H1 (cell line): ENCODE measurements around the gene PARD6A. TPM values are rescaled to one million over a fixed set of nuclear protein-coding genes. Genes with fewer than 3 reads are reported as not detected.

ENCODE experiments used
- CTCF ChIA-PET: fragments of 300-600 bp; sonication (Branson Sonifier 250); formaldehyde crosslinking; loops from one replicate; lab custom pipeline; 2021; ENCODE audit not compliant: partially characterized antibody; lab: Charles Lee
- POLR2A ChIA-PET: fragments of 300-600 bp; sonication (Branson Sonifier 250); formaldehyde crosslinking; loops from one replicate; lab custom pipeline; 2021; ENCODE audit warnings: inconsistent platforms; ENCODE audit not compliant: partially characterized antibody; lab: Charles Lee
- DNase-seq, 2 experiments: peaks; one replicate each; pipeline versions ENCODE4 v3.0.0 to v3.0.0-alpha.2; 2010 to 2022; ENCODE audit warnings: low spot score in 2 of 2, low read depth in 1 of 2, mixed read lengths in 1 of 2
- FAIRE-seq: peaks from 2 replicates; lab custom pipeline; 2011; peaks lifted over from hg19 to GRCh38; lab: Jason Lieb, UNC
- H2AFZ ChIP-seq: 2 replicates; pipeline ENCODE4 v1.8.1; 2012; ENCODE audit warnings: low read length, inconsistent platforms
- H2AK5ac ChIP-seq: 2 replicates; pipeline ENCODE4 v1.6.1; 2013; ENCODE audit warnings: low read depth, low read length
- H2BK120ac ChIP-seq: replicated peaks from 2 replicates; pipeline ENCODE3; 2013; ENCODE audit warnings: low read depth, low read length, inconsistent platforms
- H2BK12ac ChIP-seq: 2 replicates; pipeline ENCODE4 v1.6.1; 2013; ENCODE audit warnings: low read depth, low read length
- H2BK15ac ChIP-seq: 2 replicates; pipeline ENCODE4 v1.6.1; 2013; ENCODE audit warnings: low read length
- H2BK20ac ChIP-seq: 2 replicates; pipeline ENCODE4 v1.6.1; 2013; ENCODE audit warnings: low read length
- H2BK5ac ChIP-seq: 2 replicates; pipeline ENCODE4 v1.6.1; 2013; ENCODE audit warnings: low read depth, low read length
- H3K14ac ChIP-seq: 2 replicates; pipeline ENCODE4 v1.6.1; 2013; ENCODE audit warnings: inconsistent platforms; ENCODE audit not compliant: insufficient read length
- H3K18ac ChIP-seq: 2 replicates; pipeline ENCODE4 v1.6.1; 2013; ENCODE audit warnings: low read length; ENCODE audit errors: extremely low read depth
- H3K23ac ChIP-seq: 2 replicates; pipeline ENCODE4 v1.6.1; 2013; ENCODE audit warnings: inconsistent platforms; ENCODE audit not compliant: insufficient read length
- H3K23me2 ChIP-seq: 2 replicates; pipeline ENCODE4 v1.6.1; 2013; ENCODE audit warnings: low read depth, low read length
- H3K27ac ChIP-seq: 2 replicates; pipeline ENCODE4 v1.6.1; 2011; ENCODE audit warnings: low read depth, low read length, inconsistent platforms
- H3K27me3 ChIP-seq, 4 experiments: replicated peaks in 1 of 4; 1 replicate in 1 of 4; 2 replicates in 3 of 4; pipeline versions ENCODE4 v1.6.1 to v1.8.1; 2011 to 2013; ENCODE audit warnings: low read length in 3 of 4, mild to moderate bottlenecking in 3 of 4, inconsistent platforms in 2 of 4, mixed read lengths in 2 of 4, moderate library complexity in 1 of 4; ENCODE audit not compliant: control insufficient read depth in 3 of 4, insufficient read depth in 3 of 4; ENCODE audit errors: extremely low read depth in 1 of 4
- H3K36me3 ChIP-seq, 4 experiments: 2 replicates each; pipeline versions ENCODE4 v1.6.1 to v1.8.1; 2011 to 2013; ENCODE audit warnings: mild to moderate bottlenecking in 4 of 4, low read length in 3 of 4, moderate library complexity in 2 of 4, control low read depth in 1 of 4, inconsistent platforms in 1 of 4; ENCODE audit not compliant: insufficient read depth in 4 of 4, control insufficient read depth in 2 of 4
- H3K4ac ChIP-seq: replicated peaks from 2 replicates; pipeline ENCODE3; 2013; ENCODE audit warnings: low read length, low read depth, mixed read lengths, inconsistent platforms; ENCODE audit not compliant: insufficient read length
- H3K4me1 ChIP-seq, 4 experiments: replicated peaks in 1 of 4; 1 replicate in 1 of 4; 2 replicates in 3 of 4; pipeline versions ENCODE4 v1.6.1 to v1.8.1; 2011 to 2013; ENCODE audit warnings: low read length in 3 of 4, inconsistent platforms in 2 of 4, mixed read lengths in 1 of 4; ENCODE audit not compliant: insufficient read depth in 4 of 4, control insufficient read depth in 3 of 4
- H3K4me2 ChIP-seq, 2 experiments: 2 replicates each; pipeline versions ENCODE4 v1.6.1 to v1.8.1; 2011 to 2013; ENCODE audit warnings: low read depth in 2 of 2, low read length in 2 of 2, control low read depth in 1 of 2, inconsistent platforms in 1 of 2, mild to moderate bottlenecking in 1 of 2; ENCODE audit not compliant: insufficient read depth in 1 of 2
- H3K4me3 ChIP-seq, 4 experiments: fragments of 200-600, 300-600 bp in 1 of 4; sonication (generic), shearing (Covaris generic), sonication (Bioruptor Twin) in 1 of 4; 2 replicates each; pipeline versions ENCODE4 v1.5.1 to v1.8.1; 2011 to 2016; ENCODE audit warnings: low read length in 4 of 4, low read depth in 3 of 4, control low read depth in 2 of 4, inconsistent platforms in 2 of 4, mild to moderate bottlenecking in 2 of 4, mixed read lengths in 1 of 4, moderate library complexity in 1 of 4; ENCODE audit not compliant: insufficient read depth in 2 of 4; ENCODE audit errors: extremely low read depth in 1 of 4
- H3K56ac ChIP-seq: replicated peaks from 2 replicates; pipeline ENCODE3; 2013; ENCODE audit warnings: low read depth, mild to moderate bottlenecking, mixed read lengths, low read length, inconsistent platforms; ENCODE audit not compliant: insufficient read length
- H3K79me1 ChIP-seq: 2 replicates; pipeline ENCODE4 v1.6.1; 2013; ENCODE audit warnings: low read depth, low read length, control low read depth
- H3K79me2 ChIP-seq, 2 experiments: 2 replicates each; pipeline versions ENCODE4 v1.6.1 to v1.8.1; 2012 to 2013; ENCODE audit warnings: low read length in 2 of 2, mild to moderate bottlenecking in 2 of 2, inconsistent platforms in 1 of 2; ENCODE audit not compliant: insufficient read depth in 2 of 2, control insufficient read depth in 1 of 2
- H3K9ac ChIP-seq, 4 experiments: replicated peaks in 1 of 4; 1 replicate in 1 of 4; 2 replicates in 3 of 4; pipeline versions ENCODE4 v1.6.1 to v1.8.1; 2011 to 2013; ENCODE audit warnings: low read depth in 3 of 4, low read length in 3 of 4, control low read depth in 2 of 4, mild to moderate bottlenecking in 2 of 4, moderate library complexity in 2 of 4, inconsistent platforms in 1 of 4; ENCODE audit errors: extremely low read depth in 1 of 4
- H3K9me3 ChIP-seq, 2 experiments: 2 replicates each; pipeline versions ENCODE4 v1.6.1 to v1.8.1; 2012 to 2013; ENCODE audit warnings: mild to moderate bottlenecking in 2 of 2, moderate library complexity in 2 of 2, control low read depth in 1 of 2, inconsistent platforms in 1 of 2, low read depth in 1 of 2, low read length in 1 of 2, mixed read lengths in 1 of 2; ENCODE audit not compliant: insufficient read depth in 2 of 2
- H4K20me1 ChIP-seq, 2 experiments: replicated peaks in 1 of 2; 2 replicates each; pipeline versions ENCODE3 to v1.8.1; 2011 to 2013; ENCODE audit warnings: inconsistent platforms in 2 of 2, low read length in 2 of 2, mild to moderate bottlenecking in 1 of 2; ENCODE audit not compliant: insufficient read depth in 2 of 2, control insufficient read depth in 1 of 2
- H4K5ac ChIP-seq: 2 replicates; pipeline ENCODE4 v1.6.1; 2013; ENCODE audit warnings: low read length, low read depth, mixed read lengths, inconsistent platforms; ENCODE audit not compliant: insufficient read length
- H4K8ac ChIP-seq: 2 replicates; pipeline ENCODE4 v1.8.0; 2013; ENCODE audit warnings: mild to moderate bottlenecking, moderate library complexity, low read length, inconsistent platforms; ENCODE audit not compliant: insufficient read depth; ENCODE audit errors: extremely low read depth
- H4K91ac ChIP-seq: replicated peaks from 2 replicates; pipeline ENCODE3; 2013; ENCODE audit warnings: low read length, mixed read lengths, inconsistent platforms; ENCODE audit not compliant: insufficient read length
- CEBPB ChIP-seq: IDR thresholded peaks from 2 replicates; pipeline ENCODE4 v1.6.1; 2012; ENCODE audit warnings: low read depth, low read length
- KDM4A ChIP-seq: IDR thresholded peaks from one replicate; pipeline ENCODE4 v1.7.1; 2012; ENCODE audit warnings: low read depth, mild to moderate bottlenecking, moderate library complexity, low read length, inconsistent platforms; ENCODE audit not compliant: severe bottlenecking
- POLR2A ChIP-seq, 2 experiments: IDR thresholded peaks; 1 replicate in 1 of 2; 2 replicates in 1 of 2; pipeline ENCODE4 v1.6.1; 2011; ENCODE audit warnings: low read depth in 2 of 2, low read length in 2 of 2, mild to moderate bottlenecking in 2 of 2; ENCODE audit errors: control extremely low read depth in 1 of 2
- RXRA ChIP-seq: IDR thresholded peaks from 2 replicates; pipeline ENCODE4 v1.6.1; 2011; ENCODE audit warnings: low read depth, mild to moderate bottlenecking, low read length, moderate library complexity; ENCODE audit not compliant: insufficient read depth
- ZNF274 ChIP-seq: IDR thresholded peaks from 2 replicates; pipeline ENCODE4 v1.7.0; 2012; ENCODE audit warnings: low read length, borderline replicate concordance; ENCODE audit errors: extremely low read depth
- WGBS, 2 experiments: shearing (Covaris generic) in 1 of 2; methylation state at CpG; one replicate each; pipeline versions ENCODE4 v1.1.6 to v1.1.7; 2013 to 2015; ENCODE audit warnings: low lambda C conversion rate in 2 of 2, mixed read lengths in 2 of 2, inconsistent platforms in 1 of 2, low coverage in 1 of 2, missing lambda C conversion rate in 1 of 2; ENCODE audit not compliant: insufficient replicate concordance in 2 of 2, insufficient coverage in 1 of 2, insufficient read length in 1 of 2; ENCODE audit errors: extremely low coverage in 1 of 2, missing lambda C conversion rate in 1 of 2; 5-methylcytosine and 5-hydroxymethylcytosine counted together
- polyA plus RNA-seq, 7 experiments: library from polyadenylated mRNA; depleted of rRNA in 3 of 7; stranded (reverse) in 5 of 7; unstranded in 2 of 7; fragments of >200 nt in 5 of 7; fragments of 200-250 nt in 2 of 7; gene quantifications; 1 replicate in 5 of 7; 2 replicates in 1 of 7; 4 replicates in 1 of 7; pipeline versions ENCODE4 v1.2.1 to v1.2.3, GENCODE V29; 2011 to 2013; ENCODE audit warnings: missing spikeins in 2 of 7, mixed read lengths in 2 of 7
- total RNA-seq: library from RNA; stranded (reverse); fragmentation: NEBNext Ultra II Directional; extraction: Animal tissue kit (Norgen Biotek cat#: 25700); gene quantifications from 2 replicates; pipeline ENCODE4 v1.2.1, GENCODE V29; 2021

The PARD6A gene
- total and polyA plus RNA-seq, 2 of the 8 experiments (the other 6 are each of a cell fraction or from before 2014, with no cell fraction given), result 15.1 to 21.8 TPM

- Histone ChIP-seq H3K9ac (no peak overlapping the region), H3K56ac (no peak overlapping the region)
These were observed 13.2 kb downstream of the PARD6A start for GRCh38 chr16:67673712-67674580.

More at GRCh38 chr16:67673712-67674580, 13.2 kb downstream of the PARD6A start:
- Histone ChIP-seq H2BK15ac (no peak overlapping the region), H4K91ac (no peak overlapping the region), H3K27me3 (no peaks in the 10 kb centered on the region), H2BK12ac (no peak overlapping the region), H3K36me3 (0 out of 8 replicates have a peak, but pooled peaks cover 0 to 3% (median 0%) of the 10 kb centered on the region in 4 experiments), H3K79me2 (no peaks in the 10 kb centered on the region), H4K8ac (no peak overlapping the region), H3K4me2 (no peak overlapping the region), H3K14ac (no peak overlapping the region), H3K4me1 (peaks cover 0 to 3% (median 0%) of the 10 kb centered on the region in 4 experiments; a peak in 1 of 7 replicates), H4K20me1 (peaks cover 2 to 12% of the 10 kb centered on the region in 2 experiments), H3K79me1 (no peaks in the 10 kb centered on the region; the same call in none of the 2 replicates), H3K23me2 (no peaks in the 10 kb centered on the region), H3K18ac (no peak overlapping the region), H3K27ac (no peak overlapping the region), H3K4me3 (no peak overlapping the region), H2BK5ac (no peak overlapping the region), H2AFZ (no peak overlapping the region), H4K5ac (no peak overlapping the region), H2AK5ac (no peak overlapping the region), H3K23ac (no peak overlapping the region), H2BK120ac (no peak overlapping the region), H3K9me3 (no peaks in the 10 kb centered on the region), H3K4ac (no peak overlapping the region), H2BK20ac (no peak overlapping the region)
- WGBS, 2 experiments, result 90% methylated on average over 21 of the region's 21 CpGs; no CpG with 5 or more reads in 1 of the 2 experiments
- TF ChIP-seq POLR2A (IDR thresholded peaks at IDR 0.05; ENCODE audit: control extremely low read depth in 1 of 2, low read depth in 2 of 2, low read length in 2 of 2) (no peak), RXRA (no peak), KDM4A (no peak), CEBPB (no peak), ZNF274 (no peak)
- POLR2A ChIA-PET, result interaction anchor here (0.8 to 1.8 kb wide), 6 partner anchors 16 to 167 kb away, joined by 3 to 7 read pairs (median 4); partner anchors contain the start of gene GFOD2
- FAIRE-seq, result no peak
- DNase-seq, result no peak
- CTCF ChIA-PET, result interaction anchor here (0.6 to 5.5 kb wide), 31 partner anchors 10 to 268 kb away, joined by 3 to 46 read pairs (median 7); partner anchors contain the start of genes GFOD2 and NUTF2
